CD4-positive, CD25-positive, alpha-beta regulatory T cell (primary cell): ENCODE data around the gene PTPN13. TPM values are rescaled to one million over a fixed set of nuclear protein-coding genes. Genes with fewer than 3 reads are reported as not detected.
A peak's percentile ranks its signal among the peaks of the same experiment; 100 is the strongest.

Experiments
- ATAC-seq, 2 donors: fragments of 150-1000 bp; cut with Tn5 transposase; one replicate each; pipeline ENCODE4 v1.10.0; 2021; ENCODE audit warnings: low read depth in 2 of 2, moderate number of reproducible peaks in 2 of 2, moderate library complexity in 1 of 2
- DNase-seq, 3 donors: peaks; one replicate each; pipeline versions ENCODE4 v3.0.0 to v3.0.0-alpha.2; 2012 to 2022; ENCODE audit warnings: mixed read lengths in 1 of 3
- H3K27ac ChIP-seq: one replicate; pipeline ENCODE4 v1.7.0; 2013; ENCODE audit warnings: mild to moderate bottlenecking, low read length; ENCODE audit not compliant: insufficient read depth, poor library complexity, severe bottlenecking
- H3K27me3 ChIP-seq: one replicate; pipeline ENCODE4 v1.7.0; 2013; ENCODE audit warnings: low read length; ENCODE audit not compliant: control insufficient read depth, insufficient read depth
- H3K36me3 ChIP-seq: one replicate; pipeline ENCODE4 v1.7.0; 2013; ENCODE audit warnings: mild to moderate bottlenecking, low read length, moderate library complexity; ENCODE audit not compliant: control insufficient read depth, insufficient read depth
- H3K4me1 ChIP-seq: 2 replicates; pipeline ENCODE4 v1.7.0; 2013; ENCODE audit warnings: mild to moderate bottlenecking, low read length; ENCODE audit not compliant: insufficient read depth, control insufficient read depth, poor library complexity, severe bottlenecking
- H3K4me3 ChIP-seq: one replicate; pipeline ENCODE4 v1.7.0; 2013; ENCODE audit warnings: low read depth, mild to moderate bottlenecking, low read length, moderate library complexity
- H3K9me3 ChIP-seq, 2 experiments: 1 replicate in 1 of 2; 2 replicates in 1 of 2; pipeline ENCODE4 v1.7.0; 2013; ENCODE audit warnings: low read length in 2 of 2, mild to moderate bottlenecking in 1 of 2, moderate library complexity in 1 of 2; ENCODE audit not compliant: control insufficient read depth in 2 of 2
- H3K27ac Mint-ChIP-seq, 3 donors: one replicate each; pipeline ENCODE4 v1.8.0; 2020 to 2022; ENCODE audit warnings: mild to moderate bottlenecking in 3 of 3, mixed read lengths in 3 of 3, moderate library complexity in 2 of 3
- H3K27me3 Mint-ChIP-seq: one replicate; pipeline ENCODE4 v1.8.0; 2022; ENCODE audit warnings: mild to moderate bottlenecking, mixed read lengths
- H3K36me3 Mint-ChIP-seq: one replicate; pipeline ENCODE4 v1.8.0; 2020; ENCODE audit warnings: mixed read lengths
- H3K4me1 Mint-ChIP-seq, 4 donors: one replicate each; pipeline ENCODE4 v1.8.0; 2020 to 2022; ENCODE audit warnings: mixed read lengths in 4 of 4, mild to moderate bottlenecking in 1 of 4
- H3K4me3 Mint-ChIP-seq, 4 donors: one replicate each; pipeline ENCODE4 v1.8.0; 2020 to 2022; ENCODE audit warnings: mild to moderate bottlenecking in 4 of 4, mixed read lengths in 4 of 4, moderate library complexity in 3 of 4
- H3K9me3 Mint-ChIP-seq, 7 donors: one replicate each; pipeline ENCODE4 v1.8.0; 2020 to 2022; ENCODE audit warnings: mixed read lengths in 7 of 7, mild to moderate bottlenecking in 3 of 7, moderate library complexity in 2 of 7
- polyA plus RNA-seq, 4 donors: library from polyadenylated mRNA; unstranded; fragments of 300-500 nt; fragmentation: Illumina TruSeq; gene quantifications; one replicate each; pipeline ENCODE4 v1.2.3, GENCODE V29; 2021
- total RNA-seq: library from RNA; stranded (reverse); gene quantifications from one replicate; pipeline ENCODE4 v1.2.3, GENCODE V29; 2022

The PTPN13 gene
- total and polyA plus RNA-seq, 5 donors from 2014 or later: 0.15 to 4.6 (median 0.20) TPM; not detected in 1

- H3K27me3 ChIP-seq: peaks cover 26% of the 10 kb centered on the region
These were observed 1.3 kb downstream of the PTPN13 start for GRCh38 chr4:86595426-86595805.

GRCh38 chr4:86596807-86597206 is 2.7 kb downstream of the PTPN13 start:
- H3K27me3 Mint-ChIP-seq: peaks cover 51% of the 10 kb centered on the region
- Histone ChIP-seq H3K4me1 (peaks cover 10% of the 10 kb centered on the region), H3K27me3 (peaks cover 26% of the 10 kb centered on the region), H3K9me3 (no peaks in the 10 kb centered on the region), H3K27ac (no peak overlapping the region), H3K36me3 (no peaks in the 10 kb centered on the region), H3K4me3 (no peak overlapping the region)
- no peaks in the 10 kb centered on the region for H3K36me3 Mint-ChIP-seq
- H3K27ac Mint-ChIP-seq: no peak overlapping the region
- no peak for ATAC-seq
- no peak overlapping the region for H3K4me3 Mint-ChIP-seq
- H3K9me3 Mint-ChIP-seq: peaks cover 0 to 4% (median 0%) of the 10 kb centered on the region in 7 donors
- DNase-seq: no peak
- peaks cover 0 to 19% (median 11%) of the 10 kb centered on the region in 4 donors for H3K4me1 Mint-ChIP-seq

More at GRCh38 chr4:86595426-86595805, 1.3 kb downstream of the PTPN13 start:
- no peak overlapping the region for H3K4me3 ChIP-seq
- Mint-ChIP-seq H3K9me3 (peaks cover 0 to 4% (median 0%) of the 10 kb centered on the region in 7 donors), H3K36me3 (no peaks in the 10 kb centered on the region), H3K27ac (no peak overlapping the region), H3K4me1 (peaks cover 0 to 19% (median 11%) of the 10 kb centered on the region in 4 donors), H3K4me3 (peak overlapping the region in 1 of 4 donors; percentile 71), H3K27me3 (peaks cover 48% of the 10 kb centered on the region)
- H3K4me1 ChIP-seq: peaks cover 10% of the 10 kb centered on the region
- no peak for ATAC-seq
- H3K27ac ChIP-seq: no peak overlapping the region
- no peaks in the 10 kb centered on the region for H3K9me3 ChIP-seq
- DNase-seq: no peak
- H3K36me3 ChIP-seq: no peaks in the 10 kb centered on the region

- Histone ChIP-seq H3K27me3 (peaks cover 18% of the 10 kb centered on the region), H3K27ac (no peak overlapping the region), H3K4me3 (no peak overlapping the region), H3K36me3 (no peaks in the 10 kb centered on the region), H3K9me3 (no peaks in the 10 kb centered on the region), H3K4me1 (no peaks in the 10 kb centered on the region)
- H3K27ac Mint-ChIP-seq: no peak overlapping the region
- ATAC-seq (no peak), DNase-seq (no peak)
- H3K4me3 Mint-ChIP-seq: no peak overlapping the region
- peaks cover 0 to 4% (median 2%) of the 10 kb centered on the region in 4 donors for H3K4me1 Mint-ChIP-seq
- H3K27me3 Mint-ChIP-seq: peaks cover 35% of the 10 kb centered on the region
- H3K9me3 Mint-ChIP-seq: peaks cover 0 to 4% (median 0%) of the 10 kb centered on the region in 7 donors
- no peaks in the 10 kb centered on the region for H3K36me3 Mint-ChIP-seq
These were observed 6.0 kb downstream of the PTPN13 start for GRCh38 chr4:86600007-86600653.

- Histone ChIP-seq H3K27me3 (no peaks in the 10 kb centered on the region), H3K4me3 (no peak overlapping the region), H3K4me1 (no peaks in the 10 kb centered on the region), H3K27ac (no peak overlapping the region), H3K36me3 (no peaks in the 10 kb centered on the region), H3K9me3 (no peaks in the 10 kb centered on the region)
- no peak for ATAC-seq
- no peaks in the 10 kb centered on the region for H3K36me3 Mint-ChIP-seq
- H3K27me3 Mint-ChIP-seq: peaks cover 28% of the 10 kb centered on the region
- no peaks in the 10 kb centered on the region for H3K4me1 Mint-ChIP-seq
- no peak overlapping the region for H3K4me3 Mint-ChIP-seq
- no peak for DNase-seq
- no peaks in the 10 kb centered on the region for H3K9me3 Mint-ChIP-seq
- no peak overlapping the region for H3K27ac Mint-ChIP-seq
These were observed 9.3 kb downstream of the PTPN13 start for GRCh38 chr4:86603311-86603885.

GRCh38 chr4:86606809-86607208 is 12.7 kb downstream of the PTPN13 start:
- no peaks in the 10 kb centered on the region for H3K36me3 ChIP-seq
- Mint-ChIP-seq H3K27ac (no peak overlapping the region), H3K4me1 (no peaks in the 10 kb centered on the region), H3K9me3 (no peaks in the 10 kb centered on the region), H3K36me3 (no peaks in the 10 kb centered on the region), H3K27me3 (peaks cover 18% of the 10 kb centered on the region), H3K4me3 (no peak overlapping the region)
- H3K27me3 ChIP-seq: no peaks in the 10 kb centered on the region
- H3K27ac ChIP-seq: no peak overlapping the region
- no peaks in the 10 kb centered on the region for H3K4me1 ChIP-seq
- H3K9me3 ChIP-seq: no peaks in the 10 kb centered on the region
- DNase-seq (no peak), ATAC-seq (no peak)
- no peak overlapping the region for H3K4me3 ChIP-seq

GRCh38 chr4:86608757-86609375 is 14.8 kb downstream of the PTPN13 start:
- no peak overlapping the region for H3K27ac Mint-ChIP-seq
- Histone ChIP-seq H3K36me3 (no peaks in the 10 kb centered on the region), H3K27ac (no peak overlapping the region), H3K9me3 (no peaks in the 10 kb centered on the region), H3K27me3 (no peaks in the 10 kb centered on the region), H3K4me1 (no peaks in the 10 kb centered on the region), H3K4me3 (no peak overlapping the region)
- no peak for ATAC-seq
- no peak for DNase-seq
- H3K27me3 Mint-ChIP-seq: peaks cover 16% of the 10 kb centered on the region
- H3K9me3 Mint-ChIP-seq: peaks cover 0 to 2% (median 0%) of the 10 kb centered on the region in 7 donors
- H3K36me3 Mint-ChIP-seq: no peaks in the 10 kb centered on the region
- no peaks in the 10 kb centered on the region for H3K4me1 Mint-ChIP-seq
- no peak overlapping the region for H3K4me3 Mint-ChIP-seq

- H3K9me3 Mint-ChIP-seq: peaks cover 0 to 2% (median 0%) of the 10 kb centered on the region in 7 donors
- no peak overlapping the region for H3K27ac Mint-ChIP-seq
- no peak for ATAC-seq
- H3K4me1 ChIP-seq: no peaks in the 10 kb centered on the region
- no peak for DNase-seq
- no peaks in the 10 kb centered on the region for H3K36me3 Mint-ChIP-seq
- no peaks in the 10 kb centered on the region for H3K9me3 ChIP-seq
- no peaks in the 10 kb centered on the region for H3K27me3 ChIP-seq
- H3K4me3 ChIP-seq: no peak overlapping the region
- H3K27me3 Mint-ChIP-seq: peaks cover 5% of the 10 kb centered on the region
- no peaks in the 10 kb centered on the region for H3K4me1 Mint-ChIP-seq
- no peaks in the 10 kb centered on the region for H3K36me3 ChIP-seq
- no peak overlapping the region for H3K27ac ChIP-seq
- H3K4me3 Mint-ChIP-seq: no peak overlapping the region
These were observed 17.6 kb downstream of the PTPN13 start for GRCh38 chr4:86611757-86612156.
